ENCODE results near the gene GFOD1.
"Not testable (repeated sequence)": the region's sequence is repeated elsewhere in the genome, so short reads cannot be mapped to it uniquely, and the experiment has no call there.

- TF ChIP-seq CTCF, POLR2A (IDR thresholded peaks at IDR 0.05): not testable (repeated sequence)
These were observed 161.3 kb downstream of the GFOD1 start for GRCh38 chr6:13326031-13326586.
